ENCODE results near the gene UBE2E2.

Gene UBE2E2

DNA sequence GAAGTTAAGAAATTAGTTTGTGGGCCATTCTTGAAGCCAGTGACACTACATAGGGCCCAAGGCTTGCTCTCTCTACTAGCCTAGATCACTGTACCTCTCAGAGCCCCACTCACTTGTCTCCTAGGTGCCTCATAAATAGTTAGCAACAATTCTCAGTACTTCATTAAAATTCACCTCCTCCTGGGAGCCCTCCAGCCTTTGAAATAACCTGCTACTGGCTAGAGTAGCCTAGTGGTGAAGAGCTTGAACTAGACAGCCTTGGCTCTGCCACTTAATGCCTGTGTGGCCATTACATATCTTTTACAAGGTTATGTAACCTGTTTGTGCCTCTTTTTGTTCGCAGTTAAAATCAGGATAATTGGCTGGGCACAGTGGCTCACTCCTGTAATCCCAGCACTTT is 89.3 kb downstream of the UBE2E2 start:
- no peak for DNase-seq (ENCODE audit: low read depth)
- TF ChIP-seq, protein P1, sequence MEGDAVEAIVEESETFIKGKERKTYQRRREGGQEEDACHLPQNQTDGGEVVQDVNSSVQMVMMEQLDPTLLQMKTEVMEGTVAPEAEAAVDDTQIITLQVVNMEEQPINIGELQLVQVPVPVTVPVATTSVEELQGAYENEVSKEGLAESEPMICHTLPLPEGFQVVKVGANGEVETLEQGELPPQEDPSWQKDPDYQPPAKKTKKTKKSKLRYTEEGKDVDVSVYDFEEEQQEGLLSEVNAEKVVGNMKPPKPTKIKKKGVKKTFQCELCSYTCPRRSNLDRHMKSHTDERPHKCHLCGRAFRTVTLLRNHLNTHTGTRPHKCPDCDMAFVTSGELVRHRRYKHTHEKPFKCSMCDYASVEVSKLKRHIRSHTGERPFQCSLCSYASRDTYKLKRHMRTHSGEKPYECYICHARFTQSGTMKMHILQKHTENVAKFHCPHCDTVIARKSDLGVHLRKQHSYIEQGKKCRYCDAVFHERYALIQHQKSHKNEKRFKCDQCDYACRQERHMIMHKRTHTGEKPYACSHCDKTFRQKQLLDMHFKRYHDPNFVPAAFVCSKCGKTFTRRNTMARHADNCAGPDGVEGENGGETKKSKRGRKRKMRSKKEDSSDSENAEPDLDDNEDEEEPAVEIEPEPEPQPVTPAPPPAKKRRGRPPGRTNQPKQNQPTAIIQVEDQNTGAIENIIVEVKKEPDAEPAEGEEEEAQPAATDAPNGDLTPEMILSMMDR (conservative IDR thresholded peaks at IDR 0.05; ENCODE audit: control insufficient read depth, insufficient read depth, low read depth, low read length) = no peak
- no peak overlapping the region for H3K4me3 ChIP-seq (ENCODE audit: control insufficient read depth, low read depth, low read length)

DNA sequence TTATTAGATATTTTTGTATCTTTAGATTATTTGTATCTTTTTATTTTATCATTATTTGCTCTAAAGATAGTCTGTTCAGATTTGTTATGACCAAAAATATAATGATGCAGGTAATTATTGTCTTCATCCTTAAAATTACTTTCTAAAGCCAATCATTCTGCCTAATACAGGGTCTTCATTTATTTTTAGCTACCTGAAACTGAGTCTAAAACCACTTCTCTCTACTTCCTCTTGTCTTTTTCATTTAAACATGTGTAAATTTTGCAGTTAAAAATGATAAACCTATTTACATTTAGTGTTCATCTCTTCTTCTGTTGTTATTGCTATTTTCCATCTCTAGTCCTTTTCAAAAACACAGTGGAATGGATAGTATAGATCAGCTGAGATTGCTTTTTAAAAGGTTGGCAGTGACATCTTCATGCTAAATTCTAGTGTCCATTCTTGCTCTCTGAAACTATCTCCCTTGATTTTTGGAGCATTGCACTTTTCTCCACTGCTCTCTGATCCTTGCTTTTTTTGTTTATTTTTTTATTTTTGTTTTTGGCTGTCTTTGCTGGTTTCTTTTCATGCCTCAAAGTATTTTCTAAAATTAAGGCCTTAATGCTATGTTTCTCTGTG is 91.8 kb downstream of the UBE2E2 start:
- no peak overlapping the region for H3K4me3 ChIP-seq (ENCODE audit: control insufficient read depth, low read depth, low read length)
- TF ChIP-seq, protein P1 (conservative IDR thresholded peaks at IDR 0.05; ENCODE audit: control insufficient read depth, insufficient read depth, low read depth, low read length) = no peak
- no peak for DNase-seq (ENCODE audit: low read depth)

DNA sequence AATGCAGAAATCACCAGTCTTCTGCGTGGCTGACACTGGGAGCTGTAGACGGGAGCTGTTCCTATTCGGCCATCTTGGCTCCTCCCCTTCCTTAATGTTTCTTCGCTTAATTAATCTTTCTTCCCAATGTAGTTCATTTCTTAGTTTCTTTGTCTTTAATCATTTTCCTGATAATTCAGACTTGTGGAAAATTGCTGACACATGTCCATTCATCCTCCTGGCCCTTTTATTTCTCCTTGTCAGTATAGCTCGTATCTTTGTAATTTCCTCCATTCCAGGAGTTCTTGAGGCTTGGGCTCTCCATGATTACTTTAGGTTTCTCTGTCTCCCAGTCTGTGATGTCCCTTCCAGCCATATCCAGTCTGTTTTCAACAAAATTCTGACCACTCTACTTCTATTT is 98.7 kb downstream of the UBE2E2 start:
- TF ChIP-seq, protein P1 (conservative IDR thresholded peaks at IDR 0.05; ENCODE audit: control insufficient read depth, insufficient read depth, low read depth, low read length) = no peak
- no peak for DNase-seq (ENCODE audit: low read depth)
- no peak overlapping the region for H3K4me3 ChIP-seq (ENCODE audit: control insufficient read depth, low read depth, low read length)

DNA sequence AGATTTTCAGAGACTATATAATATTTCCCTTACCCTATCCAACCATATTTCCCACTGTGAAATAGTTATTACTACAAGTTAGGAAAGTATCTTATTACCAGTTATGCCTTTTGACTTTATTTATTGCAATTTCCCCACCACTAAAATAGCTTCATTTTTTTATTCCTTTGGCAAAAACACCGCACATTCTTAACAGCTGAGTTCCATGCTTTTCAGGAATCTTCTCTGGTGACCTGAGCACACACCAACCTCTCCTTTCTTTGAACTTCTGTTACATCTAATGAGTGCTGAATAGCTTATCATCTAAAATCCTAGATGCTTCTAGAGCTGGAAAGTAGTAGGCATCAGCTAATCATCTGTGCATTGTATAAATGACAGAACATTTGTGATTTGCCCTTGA is 99.1 kb downstream of the UBE2E2 start:
- TF ChIP-seq, protein P1 (conservative IDR thresholded peaks at IDR 0.05; ENCODE audit: control insufficient read depth, insufficient read depth, low read depth, low read length) = no peak
- peak; percentile 24 for DNase-seq (ENCODE audit: low read depth)
- H3K4me3 ChIP-seq (ENCODE audit: control insufficient read depth, low read depth, low read length) = no peak overlapping the region

DNA sequence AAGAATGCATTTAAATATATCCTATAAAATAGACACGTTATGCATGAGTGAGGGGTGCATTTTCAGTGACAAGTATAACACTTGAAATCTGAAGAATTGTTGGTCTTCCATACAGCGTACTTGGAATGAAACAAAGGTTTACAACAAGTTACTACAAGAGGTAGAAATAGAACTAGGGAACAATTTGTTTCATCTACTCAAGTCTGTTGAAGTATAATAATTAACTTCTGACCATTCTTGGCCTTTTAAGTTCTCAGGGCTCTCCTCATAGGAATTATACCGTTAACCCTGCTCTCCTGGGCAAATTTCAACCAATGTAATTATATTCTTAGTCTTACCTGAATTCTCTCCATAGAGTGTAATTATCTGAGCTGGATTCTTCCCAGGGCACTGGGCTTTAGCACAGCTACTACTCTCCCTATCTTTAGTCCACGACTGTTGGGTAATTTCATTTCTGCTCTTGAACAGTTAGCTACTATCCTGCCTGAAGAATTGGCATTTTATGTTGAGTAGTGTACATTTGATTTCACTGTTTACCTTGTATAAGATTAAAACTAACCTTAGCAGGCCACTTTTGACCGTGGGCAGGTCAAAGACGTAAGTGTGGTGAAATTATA is 100.6 kb downstream of the UBE2E2 start:
- DNase-seq (ENCODE audit: low read depth) = no peak
- TF ChIP-seq, protein P1 (conservative IDR thresholded peaks at IDR 0.05; ENCODE audit: control insufficient read depth, insufficient read depth, low read depth, low read length) = no peak
- no peak overlapping the region for H3K4me3 ChIP-seq (ENCODE audit: control insufficient read depth, low read depth, low read length)

DNA sequence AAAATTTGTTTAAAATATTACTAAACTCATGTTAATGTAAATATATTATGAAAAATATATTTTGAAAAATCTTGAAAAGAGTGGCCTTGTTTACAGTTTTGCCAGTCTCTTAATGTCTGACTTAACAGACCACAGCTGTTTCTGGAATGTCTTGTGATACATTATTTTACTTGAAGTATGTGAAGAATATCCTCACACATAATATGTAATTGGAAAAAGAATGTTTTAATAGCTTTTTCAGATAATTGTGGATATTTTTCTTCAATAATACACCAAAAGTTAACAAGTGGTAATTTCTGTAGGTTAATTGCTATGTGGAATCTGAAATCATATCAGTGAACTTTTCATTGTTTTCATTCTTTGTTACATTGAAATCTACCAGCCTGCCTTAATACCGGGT is 101.3 kb downstream of the UBE2E2 start:
- H3K4me3 ChIP-seq (ENCODE audit: control insufficient read depth, low read depth, low read length) = no peak overlapping the region
- DNase-seq (ENCODE audit: low read depth) = no peak
- TF ChIP-seq, protein P1 (conservative IDR thresholded peaks at IDR 0.05; ENCODE audit: control insufficient read depth, insufficient read depth, low read depth, low read length) = no peak

Data from fibroblast of mammary gland (primary cell).